Left forelimb (tissue), 1 donor: ENCODE results near the gene TENM3.

Experiments
- DNase-seq: peaks from one replicate; pipeline ENCODE4 v3.0.0-alpha.2; 2018; ENCODE audit warnings: low spot score

TENM3 gene

GRCh38 chr4:182627996-182628395, 384.8 kb downstream of the TENM3 start:
- no peak for DNase-seq

- DNase-seq = no peak
Measured at GRCh38 chr4:182628544-182628943, 385.3 kb downstream of the TENM3 start.

GRCh38 chr4:182629096-182629495, 385.9 kb downstream of the TENM3 start:
- DNase-seq = no peak

GRCh38 chr4:182640491-182640890, 397.3 kb downstream of the TENM3 start:
- no peak for DNase-seq

GRCh38 chr4:182640932-182641331, 397.7 kb downstream of the TENM3 start:
- DNase-seq = no peak

GRCh38 chr4:182642831-182643230, 399.6 kb downstream of the TENM3 start:
- no peak for DNase-seq

GRCh38 chr4:182643801-182644682, 400.8 kb downstream of the TENM3 start:
- no peak for DNase-seq

- DNase-seq = no peak
Measured at GRCh38 chr4:182644683-182645050, 401.5 kb downstream of the TENM3 start.

- no peak for DNase-seq
Measured at GRCh38 chr4:182645511-182645910, 402.3 kb downstream of the TENM3 start.

GRCh38 chr4:182647646-182648300, 404.6 kb downstream of the TENM3 start:
- DNase-seq = no peak

- DNase-seq = no peak
Measured at GRCh38 chr4:182648766-182649165, 405.6 kb downstream of the TENM3 start.

- DNase-seq = no peak
Measured at GRCh38 chr4:182649698-182650477, 406.7 kb downstream of the TENM3 start.

GRCh38 chr4:182653596-182653995, 410.4 kb downstream of the TENM3 start:
- DNase-seq = no peak

- no peak for DNase-seq
Measured at GRCh38 chr4:182655340-182655739, 412.1 kb downstream of the TENM3 start.

GRCh38 chr4:182662551-182662950, 419.3 kb downstream of the TENM3 start:
- no peak for DNase-seq

GRCh38 chr4:182671231-182671630, 428.0 kb downstream of the TENM3 start:
- DNase-seq = no peak

- no peak for DNase-seq
Measured at GRCh38 chr4:182671749-182672148, 428.5 kb downstream of the TENM3 start.

- no peak for DNase-seq
Measured at GRCh38 chr4:182678590-182678989, 435.4 kb downstream of the TENM3 start.

- no peak for DNase-seq
Measured at GRCh38 chr4:182679533-182679932, 436.3 kb downstream of the TENM3 start.

GRCh38 chr4:182680234-182680653, 437.0 kb downstream of the TENM3 start:
- DNase-seq = no peak

- no peak for DNase-seq
Measured at GRCh38 chr4:182683661-182684060, 440.5 kb downstream of the TENM3 start.

GRCh38 chr4:182684796-182685195, 441.6 kb downstream of the TENM3 start:
- no peak for DNase-seq

- DNase-seq = no peak
Measured at GRCh38 chr4:182688081-182688480, 444.9 kb downstream of the TENM3 start.
